ENCODE measurements around the gene DUSP6.

GRCh38 chr12:89395712-89396111, 43.4 kb upstream of the DUSP6 start:
- TF ChIP-seq CTCF (conservative IDR thresholded peaks at IDR 0.05 in 1 of 2, IDR thresholded peaks at IDR 0.05 in 1 of 2; ENCODE audit: low read depth in 1 of 2, low read length in 2 of 2) (no peak), EZH2 (IDR thresholded peaks at IDR 0.05; ENCODE audit: low read length, missing control alignments) (no peak)
